ENCODE data around the gene EIF4EBP3. TPM values are rescaled to one million over a fixed set of nuclear protein-coding genes. Genes with fewer than 3 reads are reported as not detected.
"Not testable (repeated sequence)": the region's sequence is repeated elsewhere in the genome, so short reads cannot be mapped to it uniquely, and the experiment has no call there.

Gene EIF4EBP3
- total RNA-seq, 1 experiment from 2014 or later: 5.7 TPM

DNA sequence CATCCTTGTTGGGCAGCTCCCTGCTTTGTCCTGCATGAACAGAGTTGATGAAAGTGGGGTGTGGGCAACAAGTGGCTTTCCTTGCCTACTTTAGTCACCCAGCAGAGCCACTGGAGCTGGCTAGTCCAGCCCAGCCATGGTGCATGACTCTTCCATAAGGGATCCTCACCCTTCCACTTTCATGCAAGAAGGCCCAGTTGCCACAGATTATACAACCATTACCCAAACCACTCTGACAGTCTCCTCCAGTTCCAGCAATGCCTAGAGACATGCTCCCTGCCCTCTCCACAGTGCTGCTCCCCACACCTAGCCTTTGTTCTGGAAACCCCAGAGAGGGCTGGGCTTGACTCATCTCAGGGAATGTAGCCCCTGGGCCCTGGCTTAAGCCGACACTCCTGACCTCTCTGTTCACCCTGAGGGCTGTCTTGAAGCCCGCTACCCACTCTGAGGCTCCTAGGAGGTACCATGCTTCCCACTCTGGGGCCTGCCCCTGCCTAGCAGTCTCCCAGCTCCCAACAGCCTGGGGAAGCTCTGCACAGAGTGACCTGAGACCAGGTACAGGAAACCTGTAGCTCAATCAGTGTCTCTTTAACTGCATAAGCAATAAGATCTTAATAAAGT is 21.1 kb downstream of the EIF4EBP3 start:
- DNase-seq (ENCODE audit: low read depth, low spot score): no peak
- in situ Hi-C loops (cut with HindIII; ENCODE audit: low pct_unique_long_range_greater_than_20kb, low sequenced_read_pairs): no loop called here

DNA sequence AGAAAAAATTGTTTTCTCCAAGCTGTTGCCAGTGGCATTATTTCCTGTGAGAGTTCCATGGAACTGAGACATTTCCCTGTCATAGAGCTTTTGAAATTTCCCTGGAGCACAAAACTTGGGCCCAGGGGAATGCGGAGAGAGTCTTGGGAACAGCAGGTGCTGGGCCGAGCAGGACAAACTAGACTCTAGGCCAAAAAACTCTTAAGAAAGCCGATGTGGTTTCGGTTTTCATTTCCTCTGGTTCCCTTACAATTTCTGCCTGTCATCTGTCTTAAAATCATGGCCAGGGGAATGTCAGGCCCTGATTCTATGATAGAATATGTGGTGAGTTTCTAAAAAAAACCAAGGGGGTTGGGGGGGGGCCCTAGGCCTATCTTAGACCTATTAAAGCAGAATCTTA is 21.7 kb downstream of the EIF4EBP3 start:
- in situ Hi-C loops (cut with HindIII; ENCODE audit: low pct_unique_long_range_greater_than_20kb, low sequenced_read_pairs): no loop called here

DNA sequence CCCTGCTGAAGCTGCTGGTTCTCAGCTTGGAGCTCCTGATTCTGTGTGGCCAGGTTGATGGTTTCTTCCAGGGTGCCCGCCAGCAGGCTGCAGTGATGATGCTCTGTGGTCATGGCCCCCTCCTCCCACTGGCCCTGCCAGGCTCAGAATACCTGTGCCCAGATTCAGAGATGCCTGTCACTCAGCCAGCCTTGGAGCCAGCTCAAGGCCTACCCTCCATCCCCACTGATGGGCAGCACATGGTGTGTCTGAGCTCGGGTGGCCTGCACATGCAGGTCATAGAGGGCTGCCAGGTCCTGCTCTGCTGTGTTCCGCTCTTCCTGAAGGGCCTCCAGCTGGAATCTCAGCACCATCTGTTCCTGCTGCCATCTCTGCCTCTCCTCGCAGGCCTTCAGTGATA is 22.6 kb downstream of the EIF4EBP3 start:
- no peak for DNase-seq (ENCODE audit: low read depth, low spot score)
- in situ Hi-C loops (cut with HindIII; ENCODE audit: low pct_unique_long_range_greater_than_20kb, low sequenced_read_pairs): no loop called here

More for the DNA sequence above, 21.7 kb downstream of the EIF4EBP3 start:
- DNase-seq (ENCODE audit: low read depth, low spot score): no peak

DNA sequence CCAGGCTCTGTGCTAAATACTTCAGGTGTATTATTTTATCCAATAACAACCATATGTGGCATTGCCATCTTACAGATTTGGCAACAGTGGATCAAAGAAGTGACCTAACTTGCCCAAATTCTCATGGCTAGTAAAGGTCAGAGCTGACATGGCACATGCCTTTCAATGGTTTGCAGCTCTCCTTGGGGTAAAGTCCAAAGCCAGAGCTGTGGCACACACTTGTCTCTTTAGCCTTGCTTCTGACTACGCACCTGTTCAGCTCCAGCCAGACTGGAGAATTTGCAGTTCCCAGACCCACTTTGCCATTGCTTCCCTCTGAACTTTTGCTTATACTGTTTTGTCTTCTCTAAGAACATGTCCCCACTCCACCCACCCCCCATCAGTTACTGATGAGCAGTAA is 23.0 kb downstream of the EIF4EBP3 start:
- in situ Hi-C loops (cut with HindIII; ENCODE audit: low pct_unique_long_range_greater_than_20kb, low sequenced_read_pairs): no loop called here
- DNase-seq (ENCODE audit: low read depth, low spot score): no peak

DNA sequence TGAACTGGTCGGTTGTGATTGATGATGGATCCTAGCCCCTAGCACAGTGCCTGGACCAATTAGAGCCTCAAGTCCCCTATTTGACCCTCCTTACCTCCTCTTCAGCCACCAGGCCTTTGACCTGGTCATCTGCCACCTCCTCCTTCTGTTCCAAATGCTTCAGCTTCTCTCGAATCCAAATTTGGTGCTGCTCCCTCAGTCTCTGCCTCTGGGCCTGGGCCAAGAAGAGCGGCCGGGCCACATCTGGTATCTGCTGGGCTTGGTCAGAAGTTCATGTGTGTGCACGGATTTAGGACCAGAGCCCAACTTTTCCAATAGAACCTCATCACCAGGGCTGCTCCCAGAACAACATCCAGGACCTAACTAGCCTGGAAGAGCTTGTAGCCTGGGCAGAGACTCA is 23.6 kb downstream of the EIF4EBP3 start:
- in situ Hi-C loops (cut with HindIII; ENCODE audit: low pct_unique_long_range_greater_than_20kb, low sequenced_read_pairs): no loop called here
- DNase-seq (ENCODE audit: low read depth, low spot score): no peak

DNA sequence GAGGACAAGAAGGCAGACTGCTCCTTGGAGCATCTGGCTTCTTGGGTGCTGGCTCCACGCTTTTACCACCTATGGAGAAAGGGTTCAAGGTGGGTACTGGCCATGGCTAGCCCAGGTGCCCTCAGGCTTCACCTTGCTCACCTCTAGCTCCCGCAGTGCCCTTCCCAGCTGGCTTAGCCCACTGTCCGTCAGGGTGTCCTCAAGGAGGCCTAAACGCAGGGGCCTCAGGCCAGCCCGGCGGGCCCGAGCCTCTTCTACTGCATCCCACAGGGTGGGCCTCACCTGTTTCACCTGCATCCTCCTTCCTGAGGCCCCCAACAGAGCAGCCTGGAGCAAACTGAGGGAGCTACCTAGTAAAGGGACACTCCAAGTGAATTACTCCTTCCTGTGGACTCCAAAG is 26.2 kb downstream of the EIF4EBP3 start:
- no peak for DNase-seq (ENCODE audit: low read depth, low spot score)
- in situ Hi-C loops (cut with HindIII; ENCODE audit: low pct_unique_long_range_greater_than_20kb, low sequenced_read_pairs): no loop called here

DNA sequence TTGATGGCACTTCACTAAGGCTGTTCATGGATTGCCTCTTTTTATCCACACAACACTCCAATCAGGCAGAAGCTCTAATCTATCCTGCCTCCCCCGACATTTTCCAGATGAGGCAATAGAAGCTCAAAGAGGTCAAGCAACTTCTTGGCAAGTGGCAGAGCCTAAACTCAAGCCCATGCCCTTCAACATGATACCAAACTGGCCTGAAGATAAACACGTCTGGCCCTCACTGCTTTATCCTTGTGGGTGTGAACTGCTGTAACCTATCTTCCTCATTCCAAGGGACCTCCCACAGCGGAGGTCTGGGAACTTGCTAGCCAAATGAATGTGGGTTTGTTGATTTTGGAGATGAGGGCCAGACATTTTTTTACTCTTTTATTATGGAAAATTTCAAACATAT is 26.7 kb downstream of the EIF4EBP3 start:
- in situ Hi-C loops (cut with HindIII; ENCODE audit: low pct_unique_long_range_greater_than_20kb, low sequenced_read_pairs): no loop called here
- no peak for DNase-seq (ENCODE audit: low read depth, low spot score)

DNA sequence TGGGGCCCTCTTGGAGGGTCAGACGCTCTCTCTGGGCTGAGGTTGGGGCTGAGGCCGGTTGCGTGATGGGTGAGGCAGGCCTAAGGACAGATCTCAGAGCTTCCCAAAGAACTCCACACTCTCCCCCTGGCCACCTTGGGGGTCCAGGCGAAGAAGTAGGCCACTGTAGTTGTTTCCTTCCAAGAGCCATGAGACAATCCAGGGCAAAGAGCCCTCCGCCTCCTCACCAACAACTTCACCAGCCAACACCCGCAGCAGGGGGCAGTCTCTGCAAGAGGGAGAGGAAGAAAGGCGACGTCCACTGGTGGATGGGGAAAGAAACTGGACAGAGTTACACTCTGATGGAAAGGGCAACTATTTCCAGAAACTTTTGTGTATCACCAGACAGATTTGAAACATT is 27.8 kb downstream of the EIF4EBP3 start:
- DNase-seq (ENCODE audit: low read depth, low spot score): peak; percentile 83
- in situ Hi-C loops (cut with HindIII; ENCODE audit: low pct_unique_long_range_greater_than_20kb, low sequenced_read_pairs): no loop called here

DNA sequence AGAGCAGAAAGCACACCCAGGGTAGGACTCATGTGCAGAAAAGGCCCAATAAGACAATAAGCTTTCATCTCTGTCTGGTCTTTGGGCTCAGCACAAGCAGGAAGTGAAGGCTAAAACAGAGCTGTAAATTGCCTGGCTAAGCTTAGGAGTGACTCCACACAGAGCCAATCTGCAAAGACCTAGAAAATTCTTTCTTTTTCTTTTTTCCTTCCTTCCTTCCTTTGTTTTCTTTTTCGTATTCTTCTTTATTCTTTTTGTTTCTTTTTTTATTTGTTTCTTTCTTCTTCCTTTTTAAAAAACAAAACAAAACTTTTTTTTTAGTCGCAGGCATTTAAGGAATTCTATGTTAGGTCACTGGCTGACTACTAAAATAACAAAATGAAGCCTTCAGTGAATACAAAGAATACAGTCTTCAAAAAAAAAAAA is 29.3 kb downstream of the EIF4EBP3 start:
- in situ Hi-C loops (cut with HindIII; ENCODE audit: low pct_unique_long_range_greater_than_20kb, low sequenced_read_pairs): no loop called here
- DNase-seq (ENCODE audit: low read depth, low spot score): peak; percentile 33

DNA sequence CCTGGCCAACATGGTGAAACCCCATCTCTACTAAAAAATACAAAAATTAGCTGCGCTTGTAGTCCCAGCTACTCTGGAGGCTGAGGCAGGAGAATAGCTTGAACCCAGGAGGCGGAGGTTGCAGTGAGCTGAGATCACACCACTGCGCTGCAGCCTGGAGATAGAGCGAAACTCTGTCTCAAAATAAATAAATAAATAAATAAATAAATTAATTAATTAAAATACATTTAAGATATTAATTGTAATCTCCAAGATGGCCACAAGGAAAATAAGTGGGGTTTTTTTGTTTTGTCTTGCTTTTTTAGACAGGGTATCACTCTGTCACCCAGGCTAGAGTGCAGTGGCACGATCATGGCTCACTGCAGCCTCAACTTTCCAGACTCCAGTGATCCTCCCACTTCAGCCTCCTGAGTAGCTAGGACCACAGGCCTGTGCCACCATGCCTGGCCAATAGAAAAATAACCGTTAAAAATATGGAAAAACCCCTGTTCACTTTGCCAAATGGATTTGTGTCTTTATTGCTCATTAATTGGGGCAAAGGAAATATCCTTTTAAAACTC is 31.8 kb downstream of the EIF4EBP3 start:
- DNase-seq (ENCODE audit: low read depth, low spot score); in situ Hi-C loops (cut with HindIII; ENCODE audit: low pct_unique_long_range_greater_than_20kb, low sequenced_read_pairs): not testable (repeated sequence)

DNA sequence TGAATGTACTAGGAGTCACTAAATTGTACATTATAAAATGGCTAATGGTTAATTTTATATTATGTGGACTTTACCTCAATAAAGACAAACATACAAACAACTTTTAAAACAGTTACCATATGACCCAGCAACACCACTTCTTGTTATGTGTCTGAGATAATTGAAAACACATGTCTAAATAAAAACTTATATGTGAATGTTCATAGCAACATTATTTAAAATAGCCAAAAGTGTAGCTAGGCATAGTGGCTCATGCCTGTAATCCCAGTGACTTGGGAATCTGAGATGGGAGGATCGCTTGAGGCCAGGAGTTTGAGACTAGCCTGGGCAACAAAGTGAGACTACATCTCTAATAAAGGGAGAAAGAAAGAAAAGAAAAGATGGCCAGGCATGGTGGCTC is 40.0 kb downstream of the EIF4EBP3 start:
- no peak for DNase-seq (ENCODE audit: low read depth, low spot score)
- in situ Hi-C loops (cut with HindIII; ENCODE audit: low pct_unique_long_range_greater_than_20kb, low sequenced_read_pairs): no loop called here

DNA sequence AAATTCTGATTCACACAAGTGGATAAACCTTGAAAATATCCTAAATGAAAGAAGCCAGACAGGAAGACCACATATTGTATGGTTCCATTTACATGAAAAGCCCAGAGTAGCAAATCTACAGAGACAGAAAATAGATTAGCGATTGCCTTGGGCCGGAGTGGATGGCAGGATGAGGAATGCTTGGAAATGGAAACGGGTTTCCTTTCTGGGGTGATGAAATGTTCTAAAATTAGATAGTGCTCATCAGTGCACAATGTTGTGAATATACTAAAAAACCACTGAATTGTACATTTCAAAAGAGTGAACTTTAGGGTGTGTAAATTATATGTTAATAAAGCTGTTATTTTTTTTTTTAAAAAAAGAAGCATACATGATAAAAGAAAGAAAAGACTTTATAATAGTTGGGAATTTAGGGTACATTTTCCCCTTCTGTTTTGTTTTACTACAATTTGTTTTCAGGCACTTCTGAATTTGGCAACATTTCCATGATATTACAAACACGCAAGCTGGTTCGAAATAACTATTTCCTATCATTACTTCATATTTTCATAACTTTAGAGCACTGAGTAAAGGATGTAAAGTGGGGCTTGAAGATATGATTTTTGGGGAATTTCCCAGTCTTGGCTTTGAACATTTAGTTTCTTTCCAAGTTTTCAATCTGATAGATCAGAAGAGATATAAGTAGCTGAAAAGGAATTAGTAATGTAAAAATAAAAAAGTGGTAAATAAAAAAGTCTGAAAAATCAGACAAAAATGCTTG is 41.0 kb downstream of the EIF4EBP3 start:
- in situ Hi-C loops (cut with HindIII; ENCODE audit: low pct_unique_long_range_greater_than_20kb, low sequenced_read_pairs): no loop called here
- no peak for DNase-seq (ENCODE audit: low read depth, low spot score)

DNA sequence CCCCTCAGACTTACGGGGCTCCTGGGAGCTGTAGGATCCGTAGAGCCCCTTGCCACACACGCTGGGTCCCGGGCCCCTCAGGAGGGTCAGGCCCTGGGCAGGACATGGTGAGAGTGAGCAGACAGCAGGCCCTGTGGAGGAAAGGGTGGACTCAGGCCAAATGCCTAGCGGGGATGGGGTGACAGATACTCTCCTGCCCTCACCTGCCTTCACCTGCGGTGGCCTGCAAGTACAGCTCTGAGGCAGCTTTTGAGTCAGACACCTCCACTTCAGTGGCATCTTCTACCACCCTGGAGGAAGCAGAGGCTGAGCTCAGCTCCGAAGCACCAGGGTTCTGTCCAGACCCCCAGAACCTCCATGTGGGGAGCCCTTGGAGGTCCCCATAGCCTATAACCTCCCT is 43.4 kb downstream of the EIF4EBP3 start:
- in situ Hi-C loops (cut with HindIII; ENCODE audit: low pct_unique_long_range_greater_than_20kb, low sequenced_read_pairs): no loop called here
- DNase-seq (ENCODE audit: low read depth, low spot score): no peak

DNA sequence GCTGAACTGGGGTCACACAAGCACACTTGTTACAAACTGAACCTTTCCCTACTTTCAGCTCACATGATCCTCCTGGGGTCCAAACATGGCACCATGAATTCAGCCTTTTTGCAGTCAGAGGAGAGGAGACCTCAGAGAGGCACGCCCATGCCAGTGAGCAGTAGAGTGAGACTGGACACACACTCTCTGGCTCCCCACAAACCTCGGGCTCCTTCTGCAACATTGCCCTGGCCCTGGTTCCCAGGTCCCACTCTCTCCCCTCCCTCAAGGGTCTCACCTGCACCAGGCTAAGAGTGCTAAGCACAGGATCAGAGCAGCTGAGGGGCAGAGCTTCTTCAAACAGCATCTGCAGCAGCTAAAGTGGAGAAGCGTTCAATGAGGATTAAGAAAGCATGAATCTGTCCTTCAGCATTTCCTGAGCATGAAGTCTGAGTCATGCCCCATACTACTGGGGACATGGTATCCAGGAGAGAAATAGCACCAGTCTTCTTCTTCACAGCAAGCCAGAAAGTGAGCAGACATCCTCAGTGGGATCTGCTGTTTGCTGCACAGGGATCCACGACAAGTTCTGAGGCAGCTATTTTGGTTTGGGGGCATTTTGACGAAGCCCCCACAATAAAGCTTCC is 44.4 kb downstream of the EIF4EBP3 start:
- no peak for DNase-seq (ENCODE audit: low read depth, low spot score)
- in situ Hi-C loops (cut with HindIII; ENCODE audit: low pct_unique_long_range_greater_than_20kb, low sequenced_read_pairs): no loop called here

DNA sequence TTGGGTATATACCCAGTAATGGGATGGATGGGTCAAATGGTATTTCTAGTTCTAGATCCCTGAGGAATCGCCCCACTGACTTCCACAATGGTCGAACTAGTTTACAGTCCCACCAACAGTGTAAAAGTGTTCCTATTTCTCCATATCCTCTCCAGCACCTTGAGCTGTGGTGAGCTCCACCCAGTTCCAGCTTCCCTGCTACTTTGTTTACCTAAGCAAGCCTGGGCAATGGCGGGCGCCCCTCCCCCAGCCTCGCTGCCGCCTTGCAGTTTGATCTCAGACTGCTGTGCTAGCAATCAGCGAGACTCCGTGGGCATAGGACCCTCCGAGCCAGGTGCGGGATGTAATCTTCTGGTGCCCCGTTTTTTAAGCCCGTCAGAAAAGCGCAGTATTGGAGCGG is 45.6 kb downstream of the EIF4EBP3 start:
- DNase-seq (ENCODE audit: low read depth, low spot score); in situ Hi-C loops (cut with HindIII; ENCODE audit: low pct_unique_long_range_greater_than_20kb, low sequenced_read_pairs): not testable (repeated sequence)

DNA sequence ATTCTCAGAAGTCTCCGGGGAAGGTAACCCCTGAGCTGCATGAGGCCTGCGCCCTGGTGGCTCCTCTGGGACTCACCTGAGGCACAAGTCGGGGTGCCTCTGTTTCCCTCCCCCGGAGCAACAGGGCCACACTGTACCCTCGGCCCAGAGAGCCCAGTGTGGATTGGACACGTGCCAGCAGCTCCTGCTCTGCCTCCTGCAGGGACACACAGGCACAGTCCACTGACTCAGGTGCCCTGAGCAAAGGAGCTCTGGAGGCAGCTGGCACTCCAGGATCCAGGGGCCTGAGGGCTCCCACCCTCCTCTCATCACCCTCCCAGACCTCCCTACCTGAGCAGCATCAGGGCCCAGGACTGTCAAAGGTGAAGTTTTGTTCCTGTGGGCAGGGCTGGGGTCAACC is 46.7 kb downstream of the EIF4EBP3 start:
- in situ Hi-C loops (cut with HindIII; ENCODE audit: low pct_unique_long_range_greater_than_20kb, low sequenced_read_pairs): no loop called here
- DNase-seq (ENCODE audit: low read depth, low spot score): no peak

DNA sequence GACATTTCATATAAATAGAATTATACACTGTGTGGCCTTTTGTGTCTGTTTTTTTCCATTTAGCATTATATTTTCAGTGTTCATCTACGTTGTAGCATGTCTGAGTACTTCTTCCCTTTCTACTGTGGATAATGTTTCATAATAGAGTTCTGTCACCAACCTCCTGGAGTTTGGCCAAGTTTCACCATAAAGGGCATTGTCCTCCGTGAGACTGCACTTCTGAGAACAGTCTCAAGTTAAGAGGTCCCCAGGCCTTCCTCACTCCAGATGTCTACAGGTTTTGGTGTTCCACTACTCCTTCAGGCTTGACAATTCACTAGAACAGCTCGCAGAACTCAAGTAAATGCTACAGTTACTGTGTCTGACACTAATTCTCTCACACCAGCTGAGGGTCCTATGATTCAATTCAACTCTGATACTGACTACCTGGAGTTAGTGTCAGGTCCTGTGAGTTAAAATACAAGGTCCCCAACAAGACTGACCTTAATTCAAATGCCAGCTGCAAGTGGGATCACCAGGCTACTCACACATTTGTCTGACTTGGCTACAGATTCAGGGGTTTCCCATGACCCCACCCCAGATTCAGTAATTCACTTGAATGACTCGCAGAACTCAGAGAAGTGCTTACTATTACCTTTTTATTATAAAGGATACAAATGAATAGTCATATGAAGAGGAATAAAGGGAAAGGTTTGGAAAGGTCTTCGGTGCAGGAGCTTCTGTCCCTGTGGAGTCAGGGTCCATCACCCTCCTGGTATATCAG is 48.3 kb downstream of the EIF4EBP3 start:
- in situ Hi-C loops (cut with HindIII; ENCODE audit: low pct_unique_long_range_greater_than_20kb, low sequenced_read_pairs): no loop called here
- DNase-seq (ENCODE audit: low read depth, low spot score): peak; percentile 36

DNA sequence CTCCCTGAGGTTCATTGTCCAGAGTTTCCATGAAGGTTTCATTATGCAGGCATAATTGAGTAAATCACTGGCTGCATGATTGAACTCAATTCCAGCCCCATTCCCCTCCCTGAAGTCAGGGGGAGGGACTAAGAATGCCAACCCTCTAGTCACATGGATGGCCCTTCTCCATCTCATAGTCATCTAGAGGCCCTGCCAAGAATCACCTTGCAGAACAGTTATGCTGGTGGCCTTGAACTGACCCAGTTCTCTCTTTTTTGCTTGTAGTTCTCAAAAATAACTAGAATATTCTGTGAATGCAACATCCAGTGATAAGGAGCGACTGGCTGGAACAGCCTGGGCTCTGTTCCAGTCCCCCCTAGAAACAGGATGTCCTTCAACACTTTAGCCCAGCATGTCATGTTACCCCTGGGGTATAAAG is 48.9 kb downstream of the EIF4EBP3 start:
- no peak for DNase-seq (ENCODE audit: low read depth, low spot score)
- in situ Hi-C loops (cut with HindIII; ENCODE audit: low pct_unique_long_range_greater_than_20kb, low sequenced_read_pairs): no loop called here

All from SK-MEL-5 (cell line).